ENCODE measurements around the gene PAPOLA.

- TF ChIP-seq CTCF (IDR thresholded peaks at IDR 0.05; ENCODE audit: low read length): no peak
- TF ChIP-seq EZH2 (optimal IDR thresholded peaks at IDR 0.05; ENCODE audit: low read depth, low read length): no peak
These were observed 71.4 kb downstream of the PAPOLA start for GRCh38 chr14:96573473-96574100.
